HepG2 (cell line): ENCODE measurements around the gene TSPAN9. TPM values are rescaled to one million over a fixed set of nuclear protein-coding genes. Genes with fewer than 3 reads are reported as not detected.

Experiments
- AGO2 ChIP-seq: fragments of 200-400 bp; formaldehyde crosslinking; optimal IDR thresholded peaks from 2 replicates; pipeline ENCODE3; 2017; ENCODE audit warnings: mild to moderate bottlenecking, low read depth, low read length, moderate library complexity
- CBX2 ChIP-seq, 2 experiments: fragments of 200-600 bp in 1 of 2; sonication (generic); formaldehyde crosslinking in 1 of 2; IDR thresholded peaks; 2 replicates each; pipeline versions ENCODE4 v1.7.0 to v1.8.1; 2018 to 2022; ENCODE audit warnings: low read depth in 2 of 2, low read length in 1 of 2, mild to moderate bottlenecking in 1 of 2, missing genetic modification reagents in 1 of 2
- HNRNPK ChIP-seq: fragments of 200-400 bp; formaldehyde crosslinking; IDR thresholded peaks from 2 replicates; pipeline ENCODE4 v1.6.1; 2018; ENCODE audit warnings: low read length, low read depth, moderate library complexity, mild to moderate bottlenecking; ENCODE audit not compliant: poor library complexity, severe bottlenecking
- ISX ChIP-seq: sonication (generic); formaldehyde crosslinking; conservative IDR thresholded peaks from 2 replicates; pipeline ENCODE4 v1.5.0; 2020; ENCODE audit warnings: missing genetic modification reagents
- MAZ ChIP-seq, 2 experiments: sonication (generic) in 1 of 2; formaldehyde crosslinking in 1 of 2; IDR thresholded peaks; 2 replicates each; pipeline versions ENCODE4 v1.5.0 to v1.6.1; 2012 to 2020; ENCODE audit warnings: low read depth in 2 of 2, mild to moderate bottlenecking in 2 of 2, borderline replicate concordance in 1 of 2, improper control_type of control experiment in 1 of 2, low read length in 1 of 2, missing genetic modification reagents in 1 of 2, moderate library complexity in 1 of 2
- NCOR1 ChIP-seq: fragments of 200-600 bp; sonication (generic); IDR thresholded peaks from 2 replicates; pipeline ENCODE4 v1.7.0; 2017; ENCODE audit warnings: antibody characterized with exemption, low read length, borderline replicate concordance
- NFYC ChIP-seq: IDR thresholded peaks from 2 replicates; pipeline ENCODE4 v1.6.1; 2016; ENCODE audit warnings: missing genetic modification reagents, missing compliant biosample characterization
- NR3C1 ChIP-seq: sonication (generic); formaldehyde crosslinking; IDR thresholded peaks from 2 replicates; pipeline ENCODE4 v1.4.0; 2020; ENCODE audit warnings: missing genetic modification reagents
- RFXANK ChIP-seq: IDR thresholded peaks from 2 replicates; pipeline ENCODE4 v1.6.1; 2016
- RXRA ChIP-seq: sonication (generic); formaldehyde crosslinking; IDR thresholded peaks from 2 replicates; pipeline ENCODE4 v1.5.1; 2020; ENCODE audit warnings: missing genetic modification reagents
- TARDBP ChIP-seq: sonication (generic); formaldehyde crosslinking; IDR thresholded peaks from 2 replicates; pipeline ENCODE4 v1.8.0; 2022; ENCODE audit warnings: mild to moderate bottlenecking, missing genetic modification reagents
- TSC22D2 ChIP-seq: sonication (generic); formaldehyde crosslinking; IDR thresholded peaks from 2 replicates; pipeline ENCODE4 v1.5.1; 2020; ENCODE audit warnings: missing genetic modification reagents, mild to moderate bottlenecking, borderline replicate concordance
- ZFP41 ChIP-seq: sonication (generic); formaldehyde crosslinking; IDR thresholded peaks from 2 replicates; pipeline ENCODE4 v1.4.0; 2020; ENCODE audit warnings: mild to moderate bottlenecking, missing genetic modification reagents, borderline replicate concordance
- ZNF451 ChIP-seq: sonication (generic); formaldehyde crosslinking; IDR thresholded peaks from 2 replicates; pipeline ENCODE4 v1.5.0; 2020; ENCODE audit warnings: mild to moderate bottlenecking, missing genetic modification reagents
- ZNF572 ChIP-seq: sonication (generic); formaldehyde crosslinking; IDR thresholded peaks from 2 replicates; pipeline ENCODE4 v1.5.1; 2020; ENCODE audit warnings: mild to moderate bottlenecking, missing genetic modification reagents
- ZSCAN30 ChIP-seq: sonication (generic); formaldehyde crosslinking; IDR thresholded peaks from 2 replicates; pipeline ENCODE4 v1.5.0; 2020; ENCODE audit warnings: mild to moderate bottlenecking, missing genetic modification reagents
- polyA plus RNA-seq, 8 experiments: library from polyadenylated mRNA; depleted of rRNA in 3 of 8; stranded (reverse) in 7 of 8; unstranded in 1 of 8; fragments of >200 nt; fragmentation: Illumina TruSeq in 4 of 8; extraction: Trizol in 4 of 8; gene quantifications; 2 replicates each; pipeline versions ENCODE4 v1.2.1 to v1.2.3, GENCODE V29; 2011 to 2016; ENCODE audit warnings: low read depth in 4 of 8, missing spikeins in 1 of 8, mixed read lengths in 1 of 8; ENCODE audit not compliant: insufficient read depth in 1 of 8
- total RNA-seq, 5 experiments: library from RNA; depleted of rRNA; stranded (reverse); fragments of >200 nt; fragmentation: Illumina TruSeq; extraction: Trizol; gene quantifications; 2 replicates each; pipeline ENCODE4 v1.2.3, GENCODE V29; 2016; ENCODE audit warnings: low read depth in 1 of 5
- TF ChIP-seq, protein P1 (sequence below): sonication (generic); formaldehyde crosslinking; IDR thresholded peaks from one replicate; pipeline ENCODE4 v1.5.1; 2020; ENCODE audit warnings: mild to moderate bottlenecking, missing genetic modification reagents; ENCODE audit errors: not compliant biosample characterization
- TF ChIP-seq, protein P2 (sequence below): sonication (generic); formaldehyde crosslinking; IDR thresholded peaks from 2 replicates; pipeline ENCODE4 v1.8.1; 2022; ENCODE audit warnings: mild to moderate bottlenecking, missing genetic modification reagents
- TF ChIP-seq, protein P3 (sequence below): sonication (generic); formaldehyde crosslinking; IDR thresholded peaks from 2 replicates; pipeline ENCODE4 v1.8.1; 2023; ENCODE audit warnings: missing genetic modification reagents, mild to moderate bottlenecking, borderline replicate concordance

The TSPAN9 gene
- total and polyA plus RNA-seq, 2 of the 13 experiments (the other 11 are each of a cell fraction or from before 2014, with no cell fraction given) = 18.1 to 42.3 TPM

DNA sequence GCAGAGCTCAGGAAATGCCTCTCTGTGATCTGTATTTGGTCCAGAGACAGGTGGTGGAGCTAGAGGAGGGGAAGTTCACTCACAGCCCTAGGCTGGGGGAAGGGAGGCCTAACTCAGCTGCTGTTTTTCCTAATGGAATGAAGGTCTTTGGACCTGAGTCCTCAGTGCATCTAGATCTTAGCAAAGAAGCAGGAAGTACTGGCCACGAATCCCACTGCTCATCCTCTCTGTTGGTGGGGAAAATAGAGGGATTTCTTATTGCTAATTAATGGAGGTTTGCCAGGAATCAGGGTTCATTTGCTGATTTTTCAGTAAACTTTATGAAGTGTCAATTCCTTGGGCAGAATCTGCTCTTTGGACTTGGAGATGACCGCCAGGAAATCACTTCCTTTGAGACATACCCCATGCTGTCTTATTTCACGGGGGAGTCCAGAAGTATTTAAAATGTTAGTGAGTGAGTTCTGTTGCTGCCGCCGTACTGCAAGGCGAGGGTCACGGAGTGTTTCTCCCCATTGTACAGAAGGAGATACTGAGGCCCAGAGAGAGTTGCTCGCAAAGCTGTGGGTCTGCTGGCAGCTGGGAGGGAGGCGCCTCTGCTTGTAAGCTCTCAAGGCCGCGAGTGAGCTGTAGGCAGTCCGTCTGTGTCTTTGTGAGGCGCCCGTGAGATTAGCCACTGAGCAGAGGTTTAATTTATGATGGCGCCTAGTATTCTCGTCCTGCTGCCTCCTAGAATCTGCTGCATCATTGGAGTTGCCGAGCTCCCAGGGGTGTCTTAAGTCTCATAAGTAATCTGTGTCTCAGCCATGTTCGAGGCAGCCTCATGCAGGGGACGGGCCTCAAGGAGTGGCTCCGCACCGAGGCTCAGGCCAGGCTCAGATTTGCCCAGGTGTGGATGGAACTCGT lies 88.2 kb downstream of the TSPAN9 start (continued):
- TF ChIP-seq, protein P1, sequence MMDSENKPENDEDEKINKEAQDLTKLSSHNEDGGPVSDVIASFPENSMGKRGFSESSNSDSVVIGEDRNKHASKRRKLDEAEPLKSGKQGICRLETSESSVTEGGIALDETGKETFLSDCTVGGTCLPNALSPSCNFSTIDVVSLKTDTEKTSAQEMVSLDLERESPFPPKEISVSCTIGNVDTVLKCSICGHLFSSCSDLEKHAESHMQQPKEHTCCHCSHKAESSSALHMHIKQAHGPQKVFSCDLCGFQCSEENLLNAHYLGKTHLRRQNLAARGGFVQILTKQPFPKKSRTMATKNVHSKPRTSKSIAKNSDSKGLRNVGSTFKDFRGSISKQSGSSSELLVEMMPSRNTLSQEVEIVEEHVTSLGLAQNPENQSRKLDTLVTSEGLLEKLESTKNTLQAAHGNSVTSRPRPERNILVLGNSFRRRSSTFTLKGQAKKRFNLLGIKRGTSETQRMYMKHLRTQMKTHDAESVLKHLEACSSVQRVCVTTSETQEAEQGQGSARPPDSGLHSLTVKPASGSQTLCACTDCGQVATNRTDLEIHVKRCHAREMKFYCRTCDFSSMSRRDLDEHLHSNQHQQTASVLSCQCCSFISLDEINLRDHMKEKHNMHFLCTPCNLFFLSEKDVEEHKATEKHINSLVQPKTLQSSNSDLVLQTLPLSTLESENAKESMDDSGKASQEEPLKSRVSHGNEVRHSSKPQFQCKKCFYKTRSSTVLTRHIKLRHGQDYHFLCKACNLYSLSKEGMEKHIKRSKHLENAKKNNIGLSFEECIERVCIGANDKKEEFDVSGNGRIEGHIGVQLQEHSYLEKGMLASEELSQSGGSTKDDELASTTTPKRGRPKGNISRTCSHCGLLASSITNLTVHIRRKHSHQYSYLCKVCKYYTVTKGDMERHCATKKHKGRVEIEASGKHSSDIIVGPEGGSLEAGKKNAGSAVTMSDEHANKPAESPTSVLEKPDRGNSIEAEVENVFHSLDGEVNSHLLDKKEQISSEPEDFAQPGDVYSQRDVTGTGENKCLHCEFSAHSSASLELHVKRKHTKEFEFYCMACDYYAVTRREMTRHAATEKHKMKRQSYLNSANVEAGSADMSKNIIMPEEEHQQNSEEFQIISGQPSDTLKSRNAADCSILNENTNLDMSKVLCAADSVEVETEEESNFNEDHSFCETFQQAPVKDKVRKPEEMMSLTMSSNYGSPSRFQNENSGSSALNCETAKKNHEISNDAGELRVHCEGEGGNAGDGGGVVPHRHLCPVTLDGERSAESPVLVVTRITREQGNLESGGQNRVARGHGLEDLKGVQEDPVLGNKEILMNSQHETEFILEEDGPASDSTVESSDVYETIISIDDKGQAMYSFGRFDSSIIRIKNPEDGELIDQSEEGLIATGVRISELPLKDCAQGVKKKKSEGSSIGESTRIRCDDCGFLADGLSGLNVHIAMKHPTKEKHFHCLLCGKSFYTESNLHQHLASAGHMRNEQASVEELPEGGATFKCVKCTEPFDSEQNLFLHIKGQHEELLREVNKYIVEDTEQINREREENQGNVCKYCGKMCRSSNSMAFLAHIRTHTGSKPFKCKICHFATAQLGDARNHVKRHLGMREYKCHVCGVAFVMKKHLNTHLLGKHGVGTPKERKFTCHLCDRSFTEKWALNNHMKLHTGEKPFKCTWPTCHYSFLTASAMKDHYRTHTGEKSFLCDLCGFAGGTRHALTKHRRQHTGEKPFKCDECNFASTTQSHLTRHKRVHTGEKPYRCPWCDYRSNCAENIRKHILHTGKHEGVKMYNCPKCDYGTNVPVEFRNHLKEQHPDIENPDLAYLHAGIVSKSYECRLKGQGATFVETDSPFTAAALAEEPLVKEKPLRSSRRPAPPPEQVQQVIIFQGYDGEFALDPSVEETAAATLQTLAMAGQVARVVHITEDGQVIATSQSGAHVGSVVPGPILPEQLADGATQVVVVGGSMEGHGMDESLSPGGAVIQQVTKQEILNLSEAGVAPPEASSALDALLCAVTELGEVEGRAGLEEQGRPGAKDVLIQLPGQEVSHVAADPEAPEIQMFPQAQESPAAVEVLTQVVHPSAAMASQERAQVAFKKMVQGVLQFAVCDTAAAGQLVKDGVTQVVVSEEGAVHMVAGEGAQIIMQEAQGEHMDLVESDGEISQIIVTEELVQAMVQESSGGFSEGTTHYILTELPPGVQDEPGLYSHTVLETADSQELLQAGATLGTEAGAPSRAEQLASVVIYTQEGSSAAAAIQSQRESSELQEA = no peak
- TF ChIP-seq RXRA (CRISPR knock-in tag) (peak; percentile 40; the same call in 1 of the 2 replicates), TARDBP (CRISPR knock-in tag) (peak; percentile 97), CBX2 (IDR thresholded peaks at IDR 0.05; ENCODE audit: low read depth, low read length) (no peak), CBX2 (CRISPR knock-in tag; IDR thresholded peaks at IDR 0.05; ENCODE audit: low read depth) (no peak), NFYC (CRISPR knock-in tag) (no peak), TSC22D2 (CRISPR knock-in tag) (no peak), RFXANK (CRISPR knock-in tag) (no peak), HNRNPK (no peak), ISX (no peak), ZNF451 (CRISPR knock-in tag) (no peak), AGO2 (no peak), MAZ (IDR thresholded peaks at IDR 0.05; ENCODE audit: borderline replicate concordance, low read depth, low read length) (no peak), MAZ (CRISPR knock-in tag; IDR thresholded peaks at IDR 0.05; ENCODE audit: low read depth) (no peak), NR3C1 (CRISPR knock-in tag) (no peak), ZSCAN30 (CRISPR knock-in tag) (no peak), ZFP41 (CRISPR knock-in tag) (no peak), NCOR1 (peak; percentile 97), ZNF572 (CRISPR knock-in tag) (no peak)
- TF ChIP-seq, protein P2, sequence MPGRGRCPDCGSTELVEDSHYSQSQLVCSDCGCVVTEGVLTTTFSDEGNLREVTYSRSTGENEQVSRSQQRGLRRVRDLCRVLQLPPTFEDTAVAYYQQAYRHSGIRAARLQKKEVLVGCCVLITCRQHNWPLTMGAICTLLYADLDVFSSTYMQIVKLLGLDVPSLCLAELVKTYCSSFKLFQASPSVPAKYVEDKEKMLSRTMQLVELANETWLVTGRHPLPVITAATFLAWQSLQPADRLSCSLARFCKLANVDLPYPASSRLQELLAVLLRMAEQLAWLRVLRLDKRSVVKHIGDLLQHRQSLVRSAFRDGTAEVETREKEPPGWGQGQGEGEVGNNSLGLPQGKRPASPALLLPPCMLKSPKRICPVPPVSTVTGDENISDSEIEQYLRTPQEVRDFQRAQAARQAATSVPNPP (CRISPR knock-in tag) = peak; percentile 45; the same call in 1 of the 2 replicates
- TF ChIP-seq, protein P3, sequence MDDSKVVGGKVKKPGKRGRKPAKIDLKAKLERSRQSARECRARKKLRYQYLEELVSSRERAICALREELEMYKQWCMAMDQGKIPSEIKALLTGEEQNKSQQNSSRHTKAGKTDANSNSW = no peak
